HepG2 (cell line): Measurements from ENCODE around the gene TMEM39B. TPM values are rescaled to one million over a fixed set of nuclear protein-coding genes. Genes with fewer than 3 reads are reported as not detected.

Experiments used
- ATF5 ChIP-seq: sonication (generic); formaldehyde crosslinking; IDR thresholded peaks from 2 replicates; pipeline ENCODE4 v1.4.0; 2020; ENCODE audit warnings: mild to moderate bottlenecking, low read depth, missing genetic modification reagents
- BCL6 ChIP-seq: IDR thresholded peaks from 2 replicates; pipeline ENCODE4 v1.6.1; 2016; ENCODE audit warnings: missing genetic modification reagents, missing compliant biosample characterization
- BRD4 ChIP-seq: sonication (generic); formaldehyde crosslinking; IDR thresholded peaks from 2 replicates; pipeline ENCODE4 v1.4.0; 2020; ENCODE audit warnings: missing genetic modification reagents
- CBFB ChIP-seq: sonication (generic); formaldehyde crosslinking; IDR thresholded peaks from 2 replicates; pipeline ENCODE4 v1.4.0; 2020; ENCODE audit warnings: missing genetic modification reagents
- CTCF ChIP-seq: sonication (generic); formaldehyde crosslinking; IDR thresholded peaks from 2 replicates; pipeline ENCODE4 v1.5.0; 2020; ENCODE audit warnings: mild to moderate bottlenecking, missing genetic modification reagents, moderate library complexity
- HDAC1 ChIP-seq: sonication (generic); formaldehyde crosslinking; IDR thresholded peaks from 2 replicates; pipeline ENCODE4 v1.5.1; 2020; ENCODE audit warnings: mild to moderate bottlenecking, missing genetic modification reagents
- MXD4 ChIP-seq: IDR thresholded peaks from 2 replicates; pipeline ENCODE4 v1.6.1; 2016; ENCODE audit warnings: mild to moderate bottlenecking, missing biosample characterization, missing genetic modification reagents
- NFKB2 ChIP-seq: sonication (generic); formaldehyde crosslinking; IDR thresholded peaks from 2 replicates; pipeline ENCODE4 v1.4.0; 2020; ENCODE audit warnings: missing genetic modification reagents, borderline replicate concordance
- PAF1 ChIP-seq: IDR thresholded peaks from 2 replicates; pipeline ENCODE4 v1.6.1; 2016; ENCODE audit warnings: missing genetic modification reagents, missing compliant biosample characterization
- SALL1 ChIP-seq: sonication (generic); formaldehyde crosslinking; IDR thresholded peaks from 2 replicates; pipeline ENCODE4 v1.8.0; 2022; ENCODE audit warnings: mild to moderate bottlenecking, missing genetic modification reagents
- TEAD3 ChIP-seq: optimal IDR thresholded peaks from 2 replicates; pipeline ENCODE3; 2016; ENCODE audit warnings: borderline replicate concordance
- TFAP4 ChIP-seq: sonication (generic); IDR thresholded peaks from 2 replicates; pipeline ENCODE4 v1.6.1; 2016; ENCODE audit warnings: low read depth, borderline replicate concordance
- TFE3 ChIP-seq: IDR thresholded peaks from 2 replicates; pipeline ENCODE4 v1.6.1; 2016
- USF2 ChIP-seq, 2 experiments: sonication (generic) in 1 of 2; formaldehyde crosslinking in 1 of 2; IDR thresholded peaks; 2 replicates each; pipeline versions ENCODE4 v1.5.1 to v1.6.1; 2011 to 2020; ENCODE audit warnings: borderline replicate concordance in 1 of 2, low read depth in 1 of 2, low read length in 1 of 2, mild to moderate bottlenecking in 1 of 2, missing genetic modification reagents in 1 of 2, moderate library complexity in 1 of 2
- ZNF354B ChIP-seq: sonication (generic); formaldehyde crosslinking; IDR thresholded peaks from 2 replicates; pipeline ENCODE4 v1.8.0; 2022; ENCODE audit warnings: mild to moderate bottlenecking, missing genetic modification reagents
- ZNF362 ChIP-seq: sonication (generic); formaldehyde crosslinking; IDR thresholded peaks from 2 replicates; pipeline ENCODE4 v1.4.0; 2020; ENCODE audit warnings: missing genetic modification reagents, mild to moderate bottlenecking, borderline replicate concordance
- ZNF770 ChIP-seq: sonication (generic); formaldehyde crosslinking; IDR thresholded peaks from 2 replicates; pipeline ENCODE4 v1.5.0; 2020; ENCODE audit warnings: mild to moderate bottlenecking, missing genetic modification reagents
- ZNF83 ChIP-seq: sonication (generic); formaldehyde crosslinking; IDR thresholded peaks from 2 replicates; pipeline ENCODE4 v1.4.0; 2020; ENCODE audit warnings: missing genetic modification reagents, mild to moderate bottlenecking, borderline replicate concordance
- ZSCAN12 ChIP-seq: sonication (generic); formaldehyde crosslinking; IDR thresholded peaks from 2 replicates; pipeline ENCODE4 v1.9.0; 2021; ENCODE audit warnings: mild to moderate bottlenecking, missing genetic modification reagents
- ZSCAN25 ChIP-seq: sonication (generic); formaldehyde crosslinking; IDR thresholded peaks from 2 replicates; pipeline ENCODE4 v1.8.0; 2022; ENCODE audit warnings: mild to moderate bottlenecking, missing genetic modification reagents
- polyA plus RNA-seq, 8 experiments: library from polyadenylated mRNA; depleted of rRNA in 3 of 8; stranded (reverse) in 7 of 8; unstranded in 1 of 8; fragments of >200 nt; fragmentation: Illumina TruSeq in 4 of 8; extraction: Trizol in 4 of 8; gene quantifications; 2 replicates each; pipeline versions ENCODE4 v1.2.1 to v1.2.3, GENCODE V29; 2011 to 2016; ENCODE audit warnings: low read depth in 4 of 8, missing spikeins in 1 of 8, mixed read lengths in 1 of 8; ENCODE audit not compliant: insufficient read depth in 1 of 8
- total RNA-seq, 5 experiments: library from RNA; depleted of rRNA; stranded (reverse); fragments of >200 nt; fragmentation: Illumina TruSeq; extraction: Trizol; gene quantifications; 2 replicates each; pipeline ENCODE4 v1.2.3, GENCODE V29; 2016; ENCODE audit warnings: low read depth in 1 of 5

Gene TMEM39B
- total and polyA plus RNA-seq, 2 of the 13 experiments (the other 11 are each of a cell fraction or from before 2014, with no cell fraction given): 4.9 to 10.4 TPM

- TF ChIP-seq TFAP4 (peak; percentile 84; the same call in 1 of the 2 replicates), CBFB (CRISPR knock-in tag) (no peak), HDAC1 (0 out of 2 replicates have a peak, but pooled peaks have one; percentile 24), ZSCAN12 (no peak), CTCF (CRISPR knock-in tag) (peak; percentile 61), ZNF83 (no peak), SALL1 (peak; percentile 29; the same call in 1 of the 2 replicates), ZSCAN25 (CRISPR knock-in tag) (no peak), USF2 (IDR thresholded peaks at IDR 0.05; ENCODE audit: low read depth, low read length) (no peak), USF2 (CRISPR knock-in tag; IDR thresholded peaks at IDR 0.05; ENCODE audit: borderline replicate concordance) (no peak), BCL6 (CRISPR knock-in tag) (no peak), ATF5 (no peak), ZNF362 (CRISPR knock-in tag) (peak; percentile 84; the same call in 1 of the 2 replicates), TEAD3 (peak; percentile 68), MXD4 (CRISPR knock-in tag) (0 out of 2 replicates have a peak, but pooled peaks have one; percentile 18), ZNF770 (CRISPR knock-in tag) (0 out of 2 replicates have a peak, but pooled peaks have one; percentile 38), TFE3 (CRISPR knock-in tag) (peak; percentile 73), BRD4 (CRISPR knock-in tag) (no peak), PAF1 (CRISPR knock-in tag) (no peak), NFKB2 (CRISPR knock-in tag) (no peak), ZNF354B (CRISPR knock-in tag) (no peak)
These were observed 31.4 kb downstream of the TMEM39B start (continued) for GRCh38 chr1:32104127-32104526.
